Fibroblast of lung (primary cell): ENCODE data around the gene COL6A2. TPM values are rescaled to one million over a fixed set of nuclear protein-coding genes. Genes with fewer than 3 reads are reported as not detected.
"Not testable (repeated sequence)": the region's sequence is repeated elsewhere in the genome, so short reads cannot be mapped to it uniquely, and the experiment has no call there.

Source experiments
- DNase-seq, 2 donors: peaks; one replicate each; pipeline versions ENCODE4 v3.0.0 to v3.0.0-alpha.2; 2010; ENCODE audit warnings: low read depth in 2 of 2
- H2AFZ ChIP-seq: 2 replicates; pipeline ENCODE4 v1.5.1; 2012; ENCODE audit warnings: low read length, control low read depth, inconsistent platforms
- H3K27ac ChIP-seq: 2 replicates; pipeline ENCODE4 v1.5.1; 2011; ENCODE audit warnings: low read length, control low read depth; ENCODE audit not compliant: insufficient read depth
- H3K27me3 ChIP-seq: 2 replicates; pipeline ENCODE4 v1.5.1; 2011; ENCODE audit warnings: mild to moderate bottlenecking, low read length; ENCODE audit not compliant: control insufficient read depth, insufficient read depth
- H3K36me3 ChIP-seq: 2 replicates; pipeline ENCODE4 v1.5.1; 2011; ENCODE audit warnings: low read length; ENCODE audit not compliant: control insufficient read depth, insufficient read depth
- H3K4me1 ChIP-seq: 2 replicates; pipeline ENCODE4 v1.5.1; 2011; ENCODE audit warnings: low read length; ENCODE audit not compliant: control insufficient read depth, insufficient read depth; ENCODE audit errors: extremely low read depth
- H3K4me2 ChIP-seq: 2 replicates; pipeline ENCODE4 v1.5.1; 2011; ENCODE audit warnings: low read length, control low read depth; ENCODE audit not compliant: insufficient read depth; ENCODE audit errors: extremely low read depth
- H3K4me3 ChIP-seq, 4 experiments: fragments of 200-600 bp in 1 of 4; sonication (generic) in 1 of 4; replicated peaks in 1 of 4; 2 replicates each; pipeline ENCODE4 v1.5.1; 2011 to 2016; ENCODE audit warnings: low read length in 4 of 4, low read depth in 3 of 4, mild to moderate bottlenecking in 3 of 4, control low read depth in 2 of 4, inconsistent platforms in 1 of 4, mixed read lengths in 1 of 4; ENCODE audit not compliant: insufficient read depth in 1 of 4; ENCODE audit errors: control extremely low read depth in 1 of 4
- H3K79me2 ChIP-seq: 2 replicates; pipeline ENCODE4 v1.5.1; 2012; ENCODE audit warnings: mild to moderate bottlenecking, low read length, inconsistent platforms; ENCODE audit not compliant: control insufficient read depth, insufficient read depth
- H3K9ac ChIP-seq: 2 replicates; pipeline ENCODE4 v1.5.1; 2011; ENCODE audit warnings: mild to moderate bottlenecking, low read length, control low read depth; ENCODE audit not compliant: insufficient read depth
- H3K9me3 ChIP-seq: 2 replicates; pipeline ENCODE4 v1.5.1; 2012; ENCODE audit warnings: low read depth, low read length; ENCODE audit not compliant: control insufficient read depth, insufficient read depth
- H4K20me1 ChIP-seq: 2 replicates; pipeline ENCODE4 v1.5.1; 2011; ENCODE audit warnings: low read length; ENCODE audit not compliant: control insufficient read depth, insufficient read depth; ENCODE audit errors: extremely low read depth
- CTCF ChIP-seq, 2 donors: IDR thresholded peaks in 1 of 2; conservative IDR thresholded peaks in 1 of 2; 1 replicate in 1 of 2; 2 replicates in 1 of 2; pipeline ENCODE4 v1.5.1; 2011 to 2012; ENCODE audit warnings: low read length in 2 of 2, control low read depth in 1 of 2, inconsistent platforms in 1 of 2, low read depth in 1 of 2, mild to moderate bottlenecking in 1 of 2
- EZH2 ChIP-seq: IDR thresholded peaks from 2 replicates; pipeline ENCODE4 v1.5.1; 2012; ENCODE audit warnings: low read length, control low read depth, mild to moderate bottlenecking; ENCODE audit errors: missing control alignments
- polyA plus RNA-seq, 2 donors: library from polyadenylated mRNA; depleted of rRNA in 1 of 2; stranded (reverse) in 1 of 2; unstranded in 1 of 2; fragments of >200 nt; gene quantifications; 2 replicates each; pipeline ENCODE4 v1.2.1, GENCODE V29; 2011 to 2012; ENCODE audit warnings: missing spikeins in 1 of 2
- total RNA-seq: library from RNA; depleted of rRNA; stranded (reverse); fragments of >200 nt; gene quantifications from 2 replicates; pipeline ENCODE4 v1.2.1, GENCODE V29; 2014

COL6A2 gene
- total and polyA plus RNA-seq, 2 donors (not counting 1 experiment from before 2014, with no cell fraction given), result 702 to 782 TPM

GRCh38 chr21:46145840-46146691, 48.2 kb downstream of the COL6A2 start:
- Histone ChIP-seq H4K20me1 (no peaks in the 10 kb centered on the region), H3K36me3 (no peaks in the 10 kb centered on the region), H3K4me2 (no peak overlapping the region), H2AFZ (no peak overlapping the region), H3K9ac (no peak overlapping the region), H3K27me3 (no peaks in the 10 kb centered on the region), H3K27ac (no peak overlapping the region), H3K4me3 (no peak overlapping the region), H3K4me1 (peaks cover 3% of the 10 kb centered on the region), H3K9me3 (no peaks in the 10 kb centered on the region), H3K79me2 (no peaks in the 10 kb centered on the region)
- no peak for TF ChIP-seq CTCF (conservative IDR thresholded peaks at IDR 0.05 in 1 of 2, IDR thresholded peaks at IDR 0.05 in 1 of 2; ENCODE audit: low read depth in 1 of 2, low read length in 2 of 2)
- no peak for TF ChIP-seq EZH2
- no peak for DNase-seq

- TF ChIP-seq CTCF (conservative IDR thresholded peaks at IDR 0.05 in 1 of 2, IDR thresholded peaks at IDR 0.05 in 1 of 2; ENCODE audit: low read depth in 1 of 2, low read length in 2 of 2) (no peak), EZH2 (no peak)
- no peak for DNase-seq
- H3K9ac ChIP-seq, result no peak overlapping the region
- no peaks in the 10 kb centered on the region for H3K9me3 ChIP-seq
- no peak overlapping the region for H3K4me2 ChIP-seq
- no peaks in the 10 kb centered on the region for H3K27me3 ChIP-seq
- H4K20me1 ChIP-seq, result no peaks in the 10 kb centered on the region
- no peak overlapping the region for H3K4me3 ChIP-seq
- no peak overlapping the region for H2AFZ ChIP-seq
- no peak overlapping the region for H3K27ac ChIP-seq
- H3K79me2 ChIP-seq, result no peaks in the 10 kb centered on the region
- H3K4me1 ChIP-seq, result peaks cover 3% of the 10 kb centered on the region
- no peaks in the 10 kb centered on the region for H3K36me3 ChIP-seq
These were observed 48.9 kb downstream of the COL6A2 start for GRCh38 chr21:46146856-46147255.

- not testable (repeated sequence) for H3K4me1 ChIP-seq, H3K9me3 ChIP-seq, H2AFZ ChIP-seq, H3K4me2 ChIP-seq, H3K79me2 ChIP-seq, H3K27ac ChIP-seq, H3K4me3 ChIP-seq, H3K27me3 ChIP-seq, H4K20me1 ChIP-seq, H3K9ac ChIP-seq, H3K36me3 ChIP-seq
- peak; percentile 45 to 69 for TF ChIP-seq CTCF (conservative IDR thresholded peaks at IDR 0.05 in 1 of 2, IDR thresholded peaks at IDR 0.05 in 1 of 2; ENCODE audit: low read depth in 1 of 2, low read length in 2 of 2)
- DNase-seq, result peak in 1 of 2 donors; percentile 36
These were observed 49.5 kb downstream of the COL6A2 start for GRCh38 chr21:46147429-46147828.
